ENCODE results near the gene SORCS1.

The SORCS1 gene

GRCh38 chr10:106996510-106996909 is 168.0 kb downstream of the SORCS1 start:
- FAIRE-seq (no peak), DNase-seq (ENCODE audit: low spot score) (no peak)

GRCh38 chr10:106992055-106992454 is 172.5 kb downstream of the SORCS1 start:
- FAIRE-seq: no peak
- DNase-seq (ENCODE audit: low spot score): no peak

GRCh38 chr10:106991091-106991490 is 173.4 kb downstream of the SORCS1 start:
- DNase-seq (ENCODE audit: low spot score) (no peak), FAIRE-seq (no peak)

- DNase-seq (ENCODE audit: low spot score) (no peak), FAIRE-seq (no peak)
Measured at GRCh38 chr10:106987362-106987761, 177.1 kb downstream of the SORCS1 start.

- FAIRE-seq: no peak
- no peak for DNase-seq (ENCODE audit: low spot score)
Measured at GRCh38 chr10:106982268-106982667, 182.2 kb downstream of the SORCS1 start.

GRCh38 chr10:106981452-106982075 is 182.9 kb downstream of the SORCS1 start:
- DNase-seq (ENCODE audit: low spot score) (no peak), FAIRE-seq (no peak)

GRCh38 chr10:106980495-106981451 is 183.7 kb downstream of the SORCS1 start:
- FAIRE-seq: no peak
- DNase-seq (ENCODE audit: low spot score): no peak

- FAIRE-seq (no peak), DNase-seq (ENCODE audit: low spot score) (no peak)
Measured at GRCh38 chr10:106978756-106979155, 185.8 kb downstream of the SORCS1 start.

GRCh38 chr10:106973716-106974115 is 190.8 kb downstream of the SORCS1 start:
- no peak for DNase-seq (ENCODE audit: low spot score)
- FAIRE-seq: no peak

GRCh38 chr10:106973288-106973687 is 191.2 kb downstream of the SORCS1 start:
- no peak for DNase-seq (ENCODE audit: low spot score)
- no peak for FAIRE-seq

GRCh38 chr10:106972381-106972780 is 192.1 kb downstream of the SORCS1 start:
- DNase-seq (ENCODE audit: low spot score): no peak
- FAIRE-seq: no peak

- FAIRE-seq (no peak), DNase-seq (ENCODE audit: low spot score) (no peak)
Measured at GRCh38 chr10:106971411-106971831, 193.1 kb downstream of the SORCS1 start.

- no peak for FAIRE-seq
- no peak for DNase-seq (ENCODE audit: low spot score)
Measured at GRCh38 chr10:106967452-106967851, 197.1 kb downstream of the SORCS1 start.

- DNase-seq (ENCODE audit: low spot score) (no peak), FAIRE-seq (no peak)
Measured at GRCh38 chr10:106960812-106961211, 203.7 kb downstream of the SORCS1 start.

- no peak for FAIRE-seq
- DNase-seq (ENCODE audit: low spot score): no peak
Measured at GRCh38 chr10:106959521-106959920, 205.0 kb downstream of the SORCS1 start.

GRCh38 chr10:106958589-106959361 is 205.7 kb downstream of the SORCS1 start:
- no peak for FAIRE-seq
- DNase-seq (ENCODE audit: low spot score): no peak

GRCh38 chr10:106957823-106958588 is 206.5 kb downstream of the SORCS1 start:
- no peak for FAIRE-seq
- no peak for DNase-seq (ENCODE audit: low spot score)

GRCh38 chr10:106956216-106956915 is 208.1 kb downstream of the SORCS1 start:
- FAIRE-seq (no peak), DNase-seq (ENCODE audit: low spot score) (no peak)

GRCh38 chr10:106955133-106955532 is 209.4 kb downstream of the SORCS1 start:
- no peak for FAIRE-seq
- no peak for DNase-seq (ENCODE audit: low spot score)

GRCh38 chr10:106952033-106952432 is 212.5 kb downstream of the SORCS1 start:
- no peak for DNase-seq (ENCODE audit: low spot score)

More at GRCh38 chr10:106952033-106952432, 212.5 kb downstream of the SORCS1 start:
- no peak for FAIRE-seq

Measured in urothelium cell line (cell line).